ENCODE results near the gene SEMA6A.

- TF ChIP-seq CTCF (conservative IDR thresholded peaks at IDR 0.05; ENCODE audit: low read length): no peak
- no peak for TF ChIP-seq EZH2phosphoT487 (IDR thresholded peaks at IDR 0.05; ENCODE audit: borderline replicate concordance, low read depth, low read length)
Observed at GRCh38 chr5:116498503-116499048, 76.0 kb downstream of the SEMA6A start.
